ENCODE data around the gene LYPD8.

- no peak for TF ChIP-seq GATA2 (IDR thresholded peaks at IDR 0.05; ENCODE audit: low read depth, low read length)
- TF ChIP-seq GATA3 (IDR thresholded peaks at IDR 0.05; ENCODE audit: low read depth, low read length), result no peak
Measured at GRCh38 chr1:248751142-248751541, 4.4 kb downstream of the LYPD8 start.
